AG04450 (cell line): ENCODE data around the gene CSTF1. TPM values are rescaled to one million over a fixed set of nuclear protein-coding genes. Genes with fewer than 3 reads are reported as not detected.

Experiments
- CTCF ChIA-PET: fragments of 300-600, 350-600 bp; formaldehyde crosslinking; extraction: SDS; loops from one replicate; lab custom pipeline; 2022; ENCODE audit warnings: antibody characterized with exemption, inconsistent platforms; lab: Charles Lee
- POLR2A ChIA-PET: fragments of 350-600 bp; formaldehyde crosslinking; extraction: SDS; loops from one replicate; lab custom pipeline; 2021; ENCODE audit warnings: antibody characterized with exemption, inconsistent platforms; lab: Yijun Ruan, JAX
- DNase-seq: peaks from one replicate; pipeline ENCODE4 v3.0.0-alpha.2; 2011; ENCODE audit warnings: low read depth, low spot score
- H3K27ac ChIP-seq: one replicate; pipeline ENCODE4 v1.5.1; 2012; ENCODE audit warnings: low read depth, low read length, control low read depth
- H3K27me3 ChIP-seq: one replicate; pipeline ENCODE4 v1.6.0; 2012; ENCODE audit warnings: low read length; ENCODE audit not compliant: control insufficient read depth, insufficient read depth
- H3K4me3 ChIP-seq: 2 replicates; pipeline ENCODE4 v1.5.1; 2011; ENCODE audit warnings: mild to moderate bottlenecking, low read depth, low read length, control low read depth
- H3K9me3 ChIP-seq: 2 replicates; pipeline ENCODE4 v1.5.1; 2012; ENCODE audit warnings: low read length; ENCODE audit not compliant: control insufficient read depth, insufficient read depth
- CTCF ChIP-seq: IDR thresholded peaks from 2 replicates; pipeline ENCODE4 v1.5.1; 2011; ENCODE audit warnings: low read depth, low read length, control low read depth, inconsistent platforms
- polyA plus RNA-seq: library from polyadenylated mRNA; depleted of rRNA; stranded (reverse); fragments of >200 nt; gene quantifications from 2 replicates; pipeline ENCODE4 v1.2.3, GENCODE V29; 2011

Gene CSTF1
- polyA plus RNA-seq, 1 experiment, result 74.4 TPM

DNA sequence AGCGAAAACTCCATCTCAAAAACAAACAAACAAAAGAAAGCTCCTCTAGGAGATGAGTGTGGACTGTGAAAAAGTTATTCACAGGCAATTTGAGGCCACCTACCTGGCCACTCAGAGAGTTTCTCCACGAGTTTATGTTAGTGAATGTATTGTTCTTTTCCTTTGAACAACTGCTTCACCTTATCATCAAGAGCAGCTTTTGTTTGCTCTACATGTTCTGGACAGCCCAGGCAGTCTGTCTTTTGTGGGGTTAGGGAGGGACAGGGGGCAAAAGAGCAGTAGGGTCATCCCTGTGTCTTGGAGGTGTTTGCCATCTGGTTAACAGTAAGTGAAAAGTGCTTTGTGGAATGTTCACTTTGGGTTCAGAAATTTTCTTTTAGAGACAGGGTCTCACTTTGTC, 27.6 kb downstream of the CSTF1 start:
- ChIA-PET CTCF (interaction anchor here (0.7 to 2.2 kb wide), 2 partner anchors 19 to 77 kb away, joined by 4 to 7 read pairs; no protein-coding TSS in a partner anchor), POLR2A (interaction anchor here (1.4 kb wide), 1 partner anchor 20 kb away, joined by 7 read pairs; no protein-coding TSS in a partner anchor)
- no peak for DNase-seq
- H3K9me3 ChIP-seq, result no peaks in the 10 kb centered on the region
- no peak overlapping the region for H3K4me3 ChIP-seq
- H3K27ac ChIP-seq, result no peak overlapping the region
- no peak for TF ChIP-seq CTCF
- H3K27me3 ChIP-seq, result no peaks in the 10 kb centered on the region

GRCh38 chr20:56420940-56421688, 28.7 kb downstream of the CSTF1 start:
- Histone ChIP-seq H3K27me3 (no peaks in the 10 kb centered on the region), H3K4me3 (no peak overlapping the region), H3K9me3 (no peaks in the 10 kb centered on the region), H3K27ac (peak overlapping the region; percentile 25)
- CTCF ChIA-PET, result interaction anchor here (1.0 to 2.2 kb wide), 2 partner anchors 12 to 20 kb away, joined by 3 to 7 read pairs; no protein-coding TSS in a partner anchor
- TF ChIP-seq CTCF, result no peak
- DNase-seq, result no peak
- POLR2A ChIA-PET, result no interaction called here

- peak overlapping the region; percentile 78 for H3K27ac ChIP-seq
- H3K27me3 ChIP-seq, result no peaks in the 10 kb centered on the region
- POLR2A ChIA-PET, result interaction anchor here (0.8 to 2.4 kb wide), 4 partner anchors 10 to 30 kb away, joined by 4 to 16 read pairs (median 10); partner anchors contain the start of genes AURKA, CASS4 and CSTF1
- no peak for TF ChIP-seq CTCF
- CTCF ChIA-PET, result interaction anchor here (0.6 to 1.0 kb wide), 3 partner anchors 10 to 20 kb away, joined by 3 read pairs; partner anchors contain the start of gene CASS4
- peak; percentile 51 for DNase-seq
- no peak overlapping the region for H3K4me3 ChIP-seq
- no peaks in the 10 kb centered on the region for H3K9me3 ChIP-seq
Observed at GRCh38 chr20:56422076-56422823, 29.8 kb downstream of the CSTF1 start.

DNA sequence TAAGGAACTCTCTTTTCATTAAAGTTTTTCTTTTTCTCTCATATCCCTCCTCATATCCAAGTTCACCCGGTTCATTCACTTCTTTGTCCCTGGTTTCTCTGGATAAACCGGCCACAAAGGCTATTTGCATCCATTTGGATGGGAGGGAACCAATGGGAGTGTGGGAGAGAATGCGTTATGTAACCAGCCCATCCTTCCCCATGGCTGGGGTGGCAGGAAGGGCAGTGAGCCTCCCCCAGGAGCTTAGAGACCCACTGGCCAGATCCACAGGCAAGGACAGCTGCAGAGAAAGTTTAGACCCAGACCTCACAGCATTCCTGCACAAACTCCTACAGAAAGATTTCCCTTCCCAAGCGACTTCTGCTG, 30.4 kb downstream of the CSTF1 start:
- Histone ChIP-seq H3K9me3 (no peaks in the 10 kb centered on the region), H3K27me3 (no peaks in the 10 kb centered on the region), H3K27ac (peak overlapping the region; percentile 78), H3K4me3 (no peak overlapping the region)
- POLR2A ChIA-PET, result interaction anchor here (0.8 to 2.4 kb wide), 4 partner anchors 11 to 31 kb away, joined by 4 to 16 read pairs (median 10); partner anchors contain the start of genes AURKA, CASS4 and CSTF1
- DNase-seq, result no peak
- TF ChIP-seq CTCF, result no peak
- CTCF ChIA-PET, result interaction anchor here (1.0 kb wide), 1 partner anchor 11 kb away, joined by 3 read pairs; the partner anchor contains the start of gene CASS4
